CD4-positive, alpha-beta T cell treated with Interleukin-2 at 100 ng/mL for 4 hours (primary cell): ENCODE results near the gene DUSP10.
A peak's percentile ranks its signal among the peaks of the same experiment; 100 is the strongest.

ENCODE experiments used
- DNase-seq: peaks from one replicate; pipeline ENCODE4 v3.0.0-alpha.2; 2020; ENCODE audit warnings: low spot score

Gene DUSP10

DNA sequence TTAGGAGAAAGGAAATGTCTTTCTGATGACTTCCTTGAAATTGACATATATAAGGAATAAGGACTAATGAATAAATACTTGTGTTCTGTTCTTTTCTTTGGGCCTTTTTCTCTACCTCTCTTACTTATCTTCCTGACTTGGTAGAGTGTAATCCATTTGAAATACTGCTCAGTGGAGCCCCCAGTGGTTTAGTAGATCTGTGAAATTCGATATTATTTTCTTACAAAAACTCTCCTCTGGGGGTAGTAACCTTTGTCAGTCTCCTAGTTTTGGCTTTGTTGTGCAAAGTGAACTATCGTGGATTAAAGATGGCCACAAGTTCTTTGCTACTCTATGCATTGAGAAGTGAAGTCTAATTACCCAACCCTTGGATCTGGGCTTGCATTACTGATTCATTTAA lies 48.8 kb downstream of the DUSP10 start:
- no peak for DNase-seq

DNA sequence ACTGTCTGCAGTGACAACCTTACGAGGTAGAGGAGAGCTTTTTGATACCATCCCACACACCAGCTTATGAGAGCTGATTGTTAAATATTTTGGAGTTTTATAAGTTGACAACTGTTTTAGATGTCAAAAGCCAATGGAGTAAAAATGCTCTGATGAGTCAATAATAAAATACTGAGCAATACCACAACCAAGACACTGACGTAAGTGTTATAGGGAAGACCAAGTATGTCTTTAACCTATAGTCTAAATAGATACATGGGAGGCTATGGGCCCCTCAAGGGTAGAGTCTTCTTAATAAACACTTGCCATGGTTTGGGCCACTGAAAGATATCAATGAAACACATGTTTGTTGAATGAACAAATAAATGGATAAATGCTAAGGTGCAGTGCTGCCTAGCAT lies 49.2 kb downstream of the DUSP10 start:
- DNase-seq, result no peak

DNA sequence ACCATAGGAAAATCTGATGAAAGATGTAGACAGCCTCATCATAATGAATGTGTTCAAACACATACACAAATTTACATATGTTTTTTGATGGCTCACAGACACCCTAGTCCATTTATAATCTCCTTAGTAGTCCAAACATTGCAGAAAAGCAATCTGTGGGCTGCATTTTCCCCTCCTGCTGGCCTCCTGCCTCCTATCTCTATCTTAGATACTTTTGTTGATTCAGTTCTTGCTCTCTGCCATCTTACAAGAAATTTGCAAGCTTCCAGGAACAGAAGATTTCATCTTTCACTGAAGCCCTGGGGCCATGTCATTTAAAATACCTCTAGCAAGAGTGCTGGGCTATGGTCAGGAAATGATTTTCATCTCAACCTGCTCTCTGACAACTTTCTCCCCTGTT lies 50.6 kb downstream of the DUSP10 start:
- DNase-seq, result no peak

DNA sequence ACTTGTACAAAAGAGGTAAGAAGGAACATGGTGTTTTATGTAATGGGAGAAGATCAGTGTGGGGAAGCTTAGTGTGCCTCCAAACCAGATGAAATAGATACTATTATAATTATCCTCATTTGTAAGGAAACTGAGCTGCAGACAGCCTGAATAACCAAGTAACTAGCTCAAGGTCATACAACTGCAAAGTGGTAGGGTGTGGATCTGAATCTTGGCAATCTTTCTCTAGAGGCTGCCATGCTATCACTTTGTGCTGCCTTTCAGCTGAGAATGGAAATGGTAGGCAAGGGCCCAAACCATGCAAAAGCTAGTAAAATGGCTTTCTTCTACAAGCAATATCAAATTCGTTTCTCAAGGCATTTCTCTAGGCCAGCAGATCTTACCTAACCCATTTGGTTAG lies 51.0 kb downstream of the DUSP10 start:
- no peak for DNase-seq

DNA sequence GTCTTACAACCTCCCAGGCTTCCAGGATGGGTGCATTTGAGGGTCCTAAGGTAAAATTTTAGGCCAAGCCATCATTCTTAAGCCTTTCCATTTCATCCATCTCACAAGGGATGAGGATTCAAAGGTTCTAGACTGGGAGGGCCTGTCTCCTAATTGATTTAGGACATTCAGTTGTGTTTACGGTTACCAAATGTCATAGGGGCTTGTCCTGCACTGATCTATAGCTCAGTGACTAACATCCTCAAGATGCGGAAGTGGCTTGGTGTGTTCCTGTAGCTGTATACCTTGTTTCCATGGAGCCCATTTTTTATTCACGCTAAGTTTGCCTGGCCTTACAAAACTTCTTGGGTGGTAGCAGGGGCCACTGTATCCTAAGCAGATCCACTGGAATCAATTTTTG lies 52.8 kb downstream of the DUSP10 start:
- DNase-seq, result peak; percentile 38

DNA sequence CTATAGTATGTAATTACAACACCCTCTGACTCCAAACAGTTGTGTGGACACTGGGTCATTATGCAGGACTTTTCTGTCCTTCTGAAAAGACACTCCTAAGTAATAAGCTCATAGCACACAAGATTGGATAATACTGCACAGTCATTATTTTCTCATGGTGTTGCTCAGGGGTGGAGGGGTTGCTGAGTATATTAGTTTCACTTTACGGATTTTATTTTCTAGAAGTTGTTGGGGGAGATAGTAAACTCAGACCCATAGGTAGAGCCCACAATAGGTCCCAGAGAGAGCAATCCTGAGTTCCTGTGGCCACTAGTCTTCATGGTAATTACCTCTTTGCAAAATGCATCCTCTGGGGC lies 53.4 kb downstream of the DUSP10 start:
- no peak for DNase-seq

DNA sequence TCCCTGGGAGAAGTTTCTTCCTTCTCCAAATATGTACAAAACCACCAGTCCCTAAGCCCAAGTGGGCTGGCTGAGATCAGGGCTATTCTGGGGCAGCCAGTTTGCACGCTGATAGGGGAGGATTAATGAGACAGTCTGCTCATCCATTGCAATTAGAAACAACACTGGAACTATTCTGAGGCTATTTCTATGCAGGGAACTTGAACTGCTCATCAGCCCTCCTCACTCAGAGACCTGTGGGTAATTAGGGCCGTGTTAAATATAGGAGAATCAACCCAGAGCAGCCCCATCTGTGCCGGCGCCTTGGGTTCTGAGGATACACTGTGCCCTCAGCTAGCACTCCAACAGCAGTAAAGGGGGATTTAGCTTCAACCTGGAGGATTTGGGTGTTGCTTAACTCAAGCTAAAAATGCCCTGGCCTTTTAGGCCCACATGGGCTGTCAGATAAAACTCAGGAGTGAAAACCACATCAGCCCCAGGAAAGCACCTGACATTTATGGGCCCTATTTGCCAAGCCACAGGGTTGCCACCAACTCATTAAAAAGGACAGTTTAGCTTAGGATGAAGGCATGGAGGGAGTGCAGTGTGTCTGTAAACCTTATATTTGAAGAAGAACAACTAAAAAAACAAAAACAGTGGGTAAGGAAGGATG lies 53.9 kb downstream of the DUSP10 start:
- DNase-seq, result no peak

DNA sequence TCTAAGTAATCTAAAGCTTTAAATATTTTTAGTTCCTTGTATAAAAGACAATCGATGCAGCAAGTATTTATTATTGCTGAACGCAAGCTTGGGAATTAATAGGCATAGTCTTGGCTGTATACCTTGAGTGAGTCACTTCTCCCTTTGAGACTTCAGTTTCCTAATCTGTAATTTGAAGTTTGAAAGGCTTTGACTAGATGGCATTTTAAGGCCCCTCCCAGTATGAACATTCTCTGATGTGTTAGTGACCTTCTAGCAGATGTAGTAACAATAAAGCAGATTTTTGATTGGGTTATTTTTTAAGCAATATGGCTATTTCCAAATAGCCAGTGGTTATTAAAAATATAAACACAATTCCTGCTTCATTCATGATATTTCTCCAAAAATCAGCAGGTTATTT lies 58.2 kb downstream of the DUSP10 start:
- no peak for DNase-seq

DNA sequence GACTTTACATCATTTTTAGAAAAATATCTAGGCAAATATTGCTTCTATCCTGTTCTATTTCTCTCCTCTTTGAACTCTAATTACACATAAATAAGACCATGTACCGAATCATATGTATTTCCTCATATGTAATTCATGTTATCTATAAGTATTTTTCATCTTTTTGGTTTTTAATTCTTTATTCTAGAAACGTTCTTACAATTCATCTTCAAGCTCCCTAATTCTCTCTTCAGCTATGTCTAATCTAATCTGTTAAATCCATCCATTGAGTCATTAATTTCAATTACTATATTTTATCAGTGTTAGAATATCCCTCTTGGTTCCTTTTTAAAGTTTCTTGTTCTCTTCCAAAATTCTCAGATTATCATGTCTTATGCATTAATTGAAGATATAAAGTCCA lies 61.8 kb downstream of the DUSP10 start:
- DNase-seq, result no peak

DNA sequence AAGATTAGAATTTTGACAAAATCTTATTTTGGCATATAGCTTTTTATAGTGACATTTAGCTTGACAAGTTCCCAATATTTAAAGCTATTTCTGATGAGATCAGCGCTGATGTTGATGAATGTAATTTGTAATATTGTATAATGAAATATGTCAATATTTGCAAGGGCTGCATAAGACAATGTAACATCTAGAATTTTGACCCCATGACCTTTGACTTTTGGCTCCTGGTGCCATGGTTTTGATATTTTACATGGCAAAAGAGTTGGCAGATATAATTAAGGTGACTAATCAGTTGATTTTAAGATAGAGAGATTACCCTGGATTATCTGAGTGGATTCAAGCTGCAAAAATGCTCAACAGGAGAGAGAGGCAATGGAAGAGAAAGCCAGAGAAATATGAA lies 63.9 kb downstream of the DUSP10 start:
- no peak for DNase-seq

DNA sequence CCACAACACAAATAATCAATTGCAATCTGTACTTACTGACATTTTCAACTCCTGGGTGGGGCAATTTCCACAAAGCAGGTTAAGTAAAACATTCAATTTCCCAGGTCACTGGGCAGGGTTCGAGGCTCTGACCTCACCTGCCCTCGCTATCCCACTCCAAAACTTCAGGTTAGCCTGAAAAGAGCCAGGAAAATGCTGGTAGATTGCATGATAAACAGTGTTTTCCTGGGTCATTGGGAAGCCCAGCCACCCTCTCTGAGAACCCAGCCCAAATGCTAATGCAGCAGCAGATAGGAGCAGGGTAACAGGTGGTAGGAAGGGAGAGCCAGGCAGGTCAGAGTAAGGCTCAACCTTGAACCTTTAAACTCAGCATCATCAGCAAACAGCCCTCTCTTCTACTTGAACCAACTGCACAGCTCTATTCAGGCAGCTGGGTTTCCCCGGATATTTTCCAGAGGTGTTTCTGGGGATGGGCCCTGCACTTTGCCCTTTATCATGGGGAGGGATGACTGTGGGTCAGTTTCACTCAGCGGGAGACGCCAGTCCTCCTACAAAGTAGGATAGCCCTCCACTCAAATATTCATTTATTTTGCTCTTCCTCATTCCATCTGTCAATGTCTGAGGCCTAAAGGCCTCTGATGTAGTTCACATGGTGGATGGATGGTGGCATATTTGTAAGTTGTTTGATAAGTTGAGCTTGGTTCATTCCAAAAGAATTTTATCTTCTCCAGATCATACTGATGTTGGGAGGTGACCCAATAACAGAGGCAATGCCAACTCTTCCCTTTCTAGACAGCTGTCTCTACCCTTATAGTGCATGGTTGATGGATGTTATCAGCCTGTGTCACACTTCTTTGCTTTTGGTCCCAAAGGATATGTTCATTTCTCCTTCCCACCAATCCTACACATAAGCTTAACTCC lies 65.7 kb downstream of the DUSP10 start:
- no peak for DNase-seq

DNA sequence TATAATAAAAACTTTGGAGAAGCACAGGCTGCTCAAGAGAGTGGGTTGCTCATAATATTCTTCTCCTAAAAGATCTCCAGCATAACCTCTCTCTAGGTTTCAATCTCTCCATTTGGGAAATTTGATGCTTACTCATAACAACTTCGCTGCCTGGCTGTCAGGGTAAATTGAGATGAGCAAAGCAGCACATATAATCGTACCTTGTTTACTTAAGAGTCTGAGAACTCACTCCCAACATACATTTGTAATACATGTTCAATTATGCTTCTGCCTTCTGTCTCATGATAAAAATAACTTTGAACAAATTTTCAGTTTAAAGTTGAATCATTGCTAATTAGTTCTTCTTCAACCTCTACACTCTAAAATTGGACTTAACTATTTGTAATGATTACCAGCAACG lies 68.9 kb downstream of the DUSP10 start:
- DNase-seq, result no peak

DNA sequence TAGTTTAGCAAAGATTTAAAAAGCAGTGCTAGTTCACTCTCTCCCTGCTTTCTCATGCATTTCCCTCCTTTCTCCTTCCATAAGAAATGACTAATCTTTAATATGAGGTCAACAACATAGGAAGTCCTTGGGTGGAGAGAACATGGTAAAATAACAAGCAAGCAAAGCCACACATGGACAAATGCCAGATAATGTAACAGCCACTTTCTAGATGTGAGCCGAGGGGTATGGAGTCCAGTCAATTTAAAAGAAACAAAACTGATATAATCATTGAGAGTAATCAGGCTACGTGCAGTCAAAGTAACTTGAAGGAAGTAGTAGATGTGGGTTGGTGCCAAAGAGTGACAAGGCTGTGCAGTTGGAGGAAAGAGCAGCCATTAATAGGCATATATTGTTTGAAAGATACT lies 69.6 kb downstream of the DUSP10 start:
- DNase-seq, result no peak

DNA sequence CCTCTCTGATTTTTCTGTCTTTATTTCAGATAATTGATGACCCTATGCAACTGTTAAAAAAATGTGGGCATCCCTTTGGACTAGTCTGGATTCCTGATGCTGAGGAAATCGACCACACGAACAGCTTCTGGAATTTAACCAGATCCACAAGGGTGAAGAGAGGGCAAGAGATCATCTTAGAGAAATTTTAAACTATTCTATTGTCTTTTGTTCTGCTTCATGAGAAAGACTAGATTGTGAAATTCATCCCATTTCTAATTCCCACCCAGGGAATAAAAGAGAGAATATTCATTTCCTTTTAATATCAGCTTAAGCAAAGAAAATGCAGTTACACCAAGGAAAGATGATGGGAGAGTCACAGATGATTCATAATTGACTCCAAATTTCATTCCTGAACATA lies 71.8 kb downstream of the DUSP10 start:
- no peak for DNase-seq

DNA sequence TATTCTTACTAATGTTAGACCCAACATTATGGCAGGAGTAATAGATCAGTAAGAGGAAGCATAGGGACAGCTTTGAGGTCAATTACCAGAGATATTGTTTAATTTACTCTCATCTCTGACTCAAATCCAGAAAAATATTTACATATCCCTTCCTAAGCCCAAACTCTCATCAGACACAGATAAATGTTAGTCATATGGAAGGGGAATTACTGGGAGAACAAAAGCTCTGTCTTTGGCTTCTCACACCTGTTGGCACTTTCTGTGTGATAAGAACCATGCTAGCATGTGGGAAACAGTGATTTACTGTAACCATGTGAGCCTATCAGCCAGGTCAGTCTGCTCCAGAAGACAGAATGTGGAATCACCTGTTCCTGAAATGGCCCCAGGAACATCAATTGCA lies 72.4 kb downstream of the DUSP10 start:
- DNase-seq, result no peak

DNA sequence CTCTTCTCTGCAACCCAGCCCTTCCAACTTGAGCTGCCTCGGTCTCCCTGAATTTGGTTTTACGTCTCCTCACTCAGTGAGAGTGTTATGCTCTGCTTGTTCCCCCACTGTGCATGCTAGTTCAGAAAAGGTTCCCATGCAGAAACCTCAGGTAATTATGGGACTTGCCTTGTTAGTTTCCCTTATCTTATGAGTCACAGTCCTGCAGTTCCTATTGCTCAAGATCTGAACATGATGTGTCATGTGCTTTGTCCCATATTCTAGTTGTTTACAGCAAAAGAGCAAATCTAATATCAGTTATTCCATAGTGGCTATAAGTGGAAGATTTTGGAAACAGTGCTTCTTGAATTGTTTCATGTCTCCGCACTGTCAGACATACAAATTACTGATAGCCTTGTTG lies 74.4 kb downstream of the DUSP10 start:
- no peak for DNase-seq

DNA sequence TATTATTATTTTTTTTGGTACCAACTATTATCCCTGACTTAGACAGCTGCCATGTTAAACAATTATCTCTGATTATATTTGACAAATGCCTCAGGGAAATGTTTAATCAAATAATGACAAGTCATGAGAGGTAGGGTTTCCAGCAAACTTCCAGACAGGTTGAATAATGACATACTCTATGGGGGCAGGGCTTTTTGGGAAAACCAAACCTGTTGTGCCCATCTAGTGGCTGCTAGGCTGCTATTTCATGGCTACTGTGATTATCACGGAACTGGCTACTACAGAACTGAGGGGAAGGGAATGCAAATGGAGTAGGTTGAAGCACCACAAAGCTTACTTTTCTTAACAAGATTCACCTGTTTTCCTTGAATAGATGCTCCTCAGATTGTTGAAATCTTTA lies 77.6 kb downstream of the DUSP10 start:
- no peak for DNase-seq

DNA sequence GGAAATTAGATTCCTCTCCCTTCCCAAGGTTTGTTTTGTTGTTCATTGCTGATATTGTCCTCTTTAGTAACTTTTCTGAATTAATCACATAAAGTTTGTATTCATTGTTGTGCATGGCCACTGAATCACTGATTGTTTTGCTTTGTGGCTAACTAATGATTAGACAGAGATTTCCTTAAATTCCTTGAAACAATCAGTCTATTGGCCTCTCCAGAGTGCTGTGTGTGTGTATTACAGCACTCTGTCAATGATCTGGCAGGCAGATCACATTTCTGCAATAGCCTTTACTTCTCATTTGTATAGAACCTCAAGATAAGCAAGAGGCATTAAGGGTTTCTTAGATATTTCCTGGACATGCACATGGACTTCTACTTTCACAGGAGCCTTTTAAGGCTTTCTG lies 78.6 kb downstream of the DUSP10 start:
- no peak for DNase-seq

DNA sequence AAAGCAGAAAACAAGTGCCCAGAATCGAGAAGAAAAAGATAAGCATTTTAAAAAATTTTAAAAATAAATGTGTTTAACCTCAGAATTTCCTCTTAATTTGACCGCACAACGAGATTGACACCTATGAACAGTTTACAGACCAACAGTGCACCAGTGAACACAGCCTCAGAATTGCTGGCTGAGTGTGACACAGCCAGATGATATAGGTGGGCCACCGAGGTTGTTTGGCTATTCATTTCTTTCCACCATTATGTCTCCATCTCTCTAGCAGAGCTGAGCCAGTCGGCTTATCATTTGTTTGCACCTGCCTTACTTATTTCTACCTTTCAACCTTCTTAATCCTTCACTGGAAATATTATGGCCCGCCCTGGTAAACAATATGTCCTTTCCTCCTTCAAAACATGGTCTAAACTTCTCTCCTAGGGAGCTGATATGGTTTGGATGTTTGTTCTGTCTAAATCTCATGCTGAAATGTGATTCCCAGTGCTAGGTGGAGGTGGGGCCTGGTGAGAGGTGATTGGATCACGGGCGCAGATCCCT lies 86.1 kb downstream of the DUSP10 start:
- DNase-seq, result no peak
